GM18868 (cell line): ENCODE data around the gene URAD.

Experiments
- ATAC-seq: cut with Tn5 transposase; IDR thresholded peaks from one replicate; pipeline ENCODE4 v1.9.1; 2021; ENCODE audit warnings: mild to moderate bottlenecking, moderate library complexity; ENCODE audit not compliant: unreplicated experiment

The URAD gene

DNA sequence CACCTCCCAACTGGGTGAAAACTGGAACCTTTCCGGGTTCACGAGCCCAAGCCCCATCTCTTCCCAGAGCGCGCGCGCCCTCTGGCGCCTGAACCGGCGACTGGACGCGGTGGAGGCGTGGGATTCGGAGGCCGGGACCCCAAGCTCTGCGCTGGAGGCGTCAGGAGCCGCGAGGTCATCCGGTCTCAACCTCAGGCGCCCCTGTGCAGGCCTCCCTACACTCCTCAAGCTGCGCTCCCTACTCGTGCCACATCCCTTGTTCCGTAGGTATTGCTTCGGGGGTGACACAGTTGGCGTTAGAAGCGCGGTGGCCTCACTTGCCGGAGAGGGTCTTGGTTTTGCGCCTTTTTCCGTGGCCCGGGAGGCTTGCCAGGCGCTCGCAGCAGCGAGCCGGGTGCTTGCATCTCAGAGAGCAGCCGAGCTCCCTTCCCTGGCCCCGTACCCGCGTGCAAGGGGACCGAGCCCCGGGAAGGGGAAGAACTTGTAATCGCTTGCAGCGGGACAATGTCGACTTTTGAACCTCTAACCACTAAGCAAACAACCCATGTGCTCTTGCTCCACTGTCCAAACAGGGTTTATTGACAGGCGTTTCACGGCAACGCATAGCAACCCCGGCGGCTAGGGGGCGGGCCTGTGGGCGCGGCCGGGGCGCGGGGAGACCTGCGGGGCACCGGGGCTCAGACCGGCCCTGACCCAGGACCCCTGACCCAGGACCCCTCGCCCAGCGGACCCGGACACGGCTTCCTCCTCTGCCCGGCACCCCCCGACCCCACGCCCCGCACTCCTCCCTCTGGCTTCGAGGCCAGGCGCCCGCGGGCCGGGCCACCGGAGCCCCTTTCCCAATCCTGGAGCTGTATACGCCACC lies 27.9 kb downstream of the URAD start:
- ATAC-seq, result no peak

GRCh38 chr13:27959976-27960361 lies 28.5 kb downstream of the URAD start:
- ATAC-seq, result no peak

- no peak for ATAC-seq
Measured at GRCh38 chr13:27956576-27957300, 31.8 kb downstream of the URAD start.

DNA sequence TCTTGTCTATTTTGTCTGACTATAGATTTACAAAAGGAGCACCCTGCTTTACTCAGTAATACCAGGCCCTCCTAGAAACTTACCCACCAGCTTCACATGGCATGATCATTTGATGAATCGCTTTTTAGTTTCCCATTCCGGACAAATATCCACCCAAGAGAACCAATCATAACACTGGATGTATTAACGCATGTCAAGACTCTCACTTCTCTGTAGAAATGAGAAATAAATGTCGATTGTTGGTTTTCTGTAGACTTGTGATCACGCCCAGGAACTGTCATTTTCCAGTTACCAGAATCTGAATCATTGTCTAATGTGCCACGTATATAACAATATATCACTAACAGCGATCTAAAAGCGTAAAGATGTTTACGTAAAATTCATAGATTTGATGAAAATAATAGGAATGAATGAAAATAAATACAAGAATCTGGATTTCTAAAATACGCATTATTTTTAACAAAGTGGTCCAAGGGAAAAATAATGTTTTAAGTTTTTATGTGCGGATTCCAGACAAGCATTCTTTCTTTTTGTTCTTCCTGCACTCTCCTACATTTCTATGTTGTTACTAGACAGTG lies 33.4 kb downstream of the URAD start:
- ATAC-seq, result no peak

- ATAC-seq, result peak; percentile 31
Measured at GRCh38 chr13:27954406-27954851, 34.1 kb downstream of the URAD start.

DNA sequence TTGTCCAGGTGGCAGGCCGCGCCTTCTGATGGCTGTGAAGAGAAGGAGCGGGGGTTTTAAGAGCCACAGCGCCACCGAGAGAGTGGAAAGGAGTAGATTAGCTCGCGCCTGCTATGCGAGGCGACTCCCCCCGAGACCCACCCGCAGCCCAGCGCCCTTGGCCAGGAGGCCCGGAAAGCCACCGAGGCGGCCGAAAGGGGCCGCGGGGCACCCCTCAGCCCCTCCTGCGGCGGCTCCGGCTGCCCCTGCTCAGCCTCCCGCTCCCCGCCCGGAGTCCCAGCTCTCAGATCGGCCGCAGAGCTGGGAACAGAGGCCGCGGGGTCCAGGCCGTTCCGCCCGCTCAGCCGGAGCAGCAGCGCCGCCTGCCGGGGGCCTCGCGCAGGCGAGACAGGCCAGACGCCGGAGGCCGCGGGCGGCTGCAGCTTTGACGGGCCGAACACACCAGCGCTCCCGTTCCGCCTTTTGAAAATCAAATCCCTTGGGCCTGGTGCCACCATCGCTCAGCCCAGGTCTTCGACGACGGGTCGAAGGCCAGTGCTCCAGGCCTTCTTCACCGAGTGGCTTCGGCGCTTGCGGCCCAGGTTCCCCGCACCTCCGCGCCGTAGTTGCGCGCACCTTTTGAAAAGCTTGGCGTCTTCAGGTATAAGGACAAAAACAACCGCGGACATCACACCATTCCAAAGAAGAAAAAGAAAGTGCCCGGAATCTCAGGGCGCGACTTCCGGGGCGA lies 34.7 kb downstream of the URAD start:
- peak; percentile 93 for ATAC-seq

DNA sequence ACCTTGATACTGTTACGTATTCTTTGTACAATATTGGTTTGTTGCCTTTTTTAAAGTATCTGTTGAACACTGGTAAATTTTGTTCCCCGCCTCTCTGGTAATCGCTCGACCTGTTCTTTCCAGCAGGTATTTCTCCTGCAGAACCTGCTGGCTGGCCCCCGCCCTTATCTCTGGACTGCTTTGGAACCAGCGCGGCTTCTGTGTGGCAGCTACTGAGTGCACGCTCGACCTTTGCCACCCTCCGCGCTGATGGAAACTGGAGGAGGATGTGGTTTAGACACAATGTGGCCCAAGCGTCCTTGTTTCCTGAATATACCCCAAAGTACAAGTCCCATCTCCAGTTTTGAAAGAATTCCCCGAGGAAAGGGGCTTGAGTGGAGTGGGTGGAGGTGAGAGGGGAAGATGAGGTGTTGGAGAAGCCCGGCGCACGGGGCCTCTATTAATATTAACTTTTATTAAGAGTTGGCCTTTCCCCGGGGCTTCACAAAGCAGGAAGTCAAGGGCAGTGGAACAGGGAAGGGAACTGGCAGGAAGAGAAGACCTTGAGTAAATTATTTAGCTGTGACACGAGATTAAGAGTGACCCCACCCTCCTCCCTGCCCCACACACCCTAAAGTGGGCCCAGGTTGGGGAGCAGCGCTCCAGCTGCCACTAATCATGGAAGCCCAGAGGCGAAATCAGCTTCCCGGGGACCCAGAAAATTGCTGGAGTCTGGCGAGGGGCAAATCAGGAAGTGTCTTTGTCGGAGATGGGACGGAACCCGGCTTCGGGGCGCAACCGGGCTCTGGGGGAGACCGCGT lies 35.4 kb downstream of the URAD start:
- no peak for ATAC-seq

GRCh38 chr13:27942972-27943371 lies 45.5 kb downstream of the URAD start:
- ATAC-seq, result no peak

GRCh38 chr13:27933580-27934328 lies 54.7 kb downstream of the URAD start:
- ATAC-seq, result no peak

DNA sequence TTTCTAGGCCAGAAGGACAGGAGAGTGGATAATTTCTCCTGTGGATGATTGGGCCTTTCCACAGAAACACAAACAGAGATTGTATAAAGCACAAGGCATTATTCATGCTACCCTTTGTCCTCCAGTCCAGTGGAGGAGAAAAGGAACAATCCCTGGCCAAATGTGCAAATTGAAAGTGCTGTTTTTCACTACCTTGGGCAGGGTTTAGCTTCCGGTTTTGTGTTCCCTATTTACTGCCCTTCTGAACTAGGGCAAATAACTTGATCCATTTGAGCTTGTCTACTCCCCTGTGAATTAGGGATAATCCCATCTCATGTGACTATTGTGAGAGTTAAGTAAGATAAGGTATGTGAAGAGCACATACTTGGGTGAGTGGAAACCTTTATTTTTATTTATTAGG lies 55.4 kb downstream of the URAD start:
- no peak for ATAC-seq

- no peak for ATAC-seq
Measured at GRCh38 chr13:27929868-27930267, 58.6 kb downstream of the URAD start.

GRCh38 chr13:27928805-27929753 lies 59.4 kb downstream of the URAD start:
- no peak for ATAC-seq

GRCh38 chr13:27928353-27928804 lies 60.1 kb downstream of the URAD start:
- no peak for ATAC-seq
